HEK293 (cell line): ENCODE measurements around the gene RNF2.
A peak's percentile ranks its signal among the peaks of the same experiment; 100 is the strongest.

Source experiments
- BCL11A ChIP-seq: fragments of 450-650 bp; formaldehyde crosslinking; IDR thresholded peaks from 2 replicates; pipeline ENCODE4 v1.5.1; 2016; ENCODE audit warnings: low read depth, missing biosample characterization, missing genetic modification characterization
- GFI1B ChIP-seq: fragments of 450-650 bp; formaldehyde crosslinking; IDR thresholded peaks from 2 replicates; pipeline ENCODE4 v1.5.1; 2016; ENCODE audit warnings: missing biosample characterization, missing genetic modification characterization
- INSM2 ChIP-seq: fragments of 450-650 bp; formaldehyde crosslinking; IDR thresholded peaks from 2 replicates; pipeline ENCODE4 v1.5.1; 2016; ENCODE audit warnings: missing biosample characterization, missing genetic modification characterization
- MEIS1 ChIP-seq: sonication (generic); formaldehyde crosslinking; IDR thresholded peaks from 2 replicates; pipeline ENCODE4 v1.8.1; 2022; ENCODE audit warnings: missing genetic modification reagents, mild to moderate bottlenecking, borderline replicate concordance
- MYNN ChIP-seq: fragments of 450-650 bp; formaldehyde crosslinking; IDR thresholded peaks from 2 replicates; pipeline ENCODE4 v1.5.1; 2016; ENCODE audit warnings: missing biosample characterization, missing genetic modification characterization, borderline replicate concordance
- SCRT2 ChIP-seq: fragments of 450-650 bp; formaldehyde crosslinking; IDR thresholded peaks from 2 replicates; pipeline ENCODE4 v1.5.1; 2016; ENCODE audit warnings: missing biosample characterization, missing genetic modification characterization
- TRIM28 ChIP-seq: IDR thresholded peaks from 2 replicates; pipeline ENCODE4 v1.6.1; 2011; ENCODE audit warnings: low read length, control low read depth, borderline replicate concordance
- ZBTB21 ChIP-seq: fragments of 450-650 bp; formaldehyde crosslinking; IDR thresholded peaks from 2 replicates; pipeline ENCODE4 v1.5.1; 2017; ENCODE audit warnings: missing biosample characterization, missing genetic modification characterization
- ZBTB44 ChIP-seq: fragments of 450-650 bp; IDR thresholded peaks from 2 replicates; pipeline ENCODE4 v1.5.1; 2018; ENCODE audit warnings: missing biosample characterization, mild to moderate bottlenecking, missing genetic modification characterization
- ZBTB8A ChIP-seq: fragments of 450-650 bp; formaldehyde crosslinking; IDR thresholded peaks from 2 replicates; pipeline ENCODE4 v1.5.1; 2016; ENCODE audit warnings: missing biosample characterization, missing genetic modification characterization
- ZEB2 ChIP-seq: fragments of 450-650 bp; formaldehyde crosslinking; IDR thresholded peaks from 2 replicates; pipeline ENCODE4 v1.5.1; 2016; ENCODE audit warnings: missing biosample characterization, missing genetic modification characterization
- ZFP41 ChIP-seq: fragments of 450-650 bp; formaldehyde crosslinking; IDR thresholded peaks from 2 replicates; pipeline ENCODE4 v1.5.1; 2016; ENCODE audit warnings: missing biosample characterization, missing genetic modification characterization, borderline replicate concordance
- ZNF121 ChIP-seq: fragments of 450-650 bp; formaldehyde crosslinking; IDR thresholded peaks from 2 replicates; pipeline ENCODE4 v1.5.1; 2016; ENCODE audit warnings: missing biosample characterization, missing genetic modification characterization
- ZNF133 ChIP-seq: fragments of 450-650 bp; formaldehyde crosslinking; IDR thresholded peaks from 2 replicates; pipeline ENCODE4 v1.5.1; 2016; ENCODE audit warnings: missing biosample characterization, missing genetic modification characterization
- ZNF138 ChIP-seq: fragments of 450-650 bp; formaldehyde crosslinking; IDR thresholded peaks from 2 replicates; pipeline ENCODE4 v1.5.1; 2016; ENCODE audit warnings: missing biosample characterization, missing genetic modification characterization, borderline replicate concordance
- ZNF155 ChIP-seq: fragments of 450-650 bp; formaldehyde crosslinking; IDR thresholded peaks from 2 replicates; pipeline ENCODE4 v1.5.1; 2016; ENCODE audit warnings: missing biosample characterization, missing genetic modification characterization
- ZNF175 ChIP-seq: fragments of 450-650 bp; formaldehyde crosslinking; IDR thresholded peaks from 2 replicates; pipeline ENCODE4 v1.5.1; 2016; ENCODE audit warnings: missing biosample characterization, missing genetic modification characterization
- ZNF214 ChIP-seq: fragments of 450-650 bp; formaldehyde crosslinking; IDR thresholded peaks from 2 replicates; pipeline ENCODE4 v1.5.1; 2017; ENCODE audit warnings: missing biosample characterization, mild to moderate bottlenecking, missing genetic modification characterization, borderline replicate concordance
- ZNF239 ChIP-seq: fragments of 450-650 bp; formaldehyde crosslinking; IDR thresholded peaks from 2 replicates; pipeline ENCODE4 v1.5.1; 2016; ENCODE audit warnings: missing biosample characterization, missing genetic modification characterization
- ZNF335 ChIP-seq: fragments of 450-650 bp; formaldehyde crosslinking; conservative IDR thresholded peaks from 2 replicates; pipeline ENCODE4 v1.5.1; 2016; ENCODE audit warnings: missing biosample characterization, missing genetic modification characterization
- ZNF398 ChIP-seq: fragments of 450-650 bp; formaldehyde crosslinking; IDR thresholded peaks from 2 replicates; pipeline ENCODE4 v1.5.1; 2017; ENCODE audit warnings: missing biosample characterization, missing genetic modification characterization
- ZNF423 ChIP-seq: fragments of 450-650 bp; formaldehyde crosslinking; IDR thresholded peaks from 2 replicates; pipeline ENCODE4 v1.5.1; 2016; ENCODE audit warnings: missing biosample characterization, missing genetic modification characterization
- ZNF501 ChIP-seq: fragments of 450-650 bp; formaldehyde crosslinking; IDR thresholded peaks from 2 replicates; pipeline ENCODE4 v1.5.1; 2016; ENCODE audit warnings: missing biosample characterization, missing genetic modification characterization
- ZNF560 ChIP-seq: fragments of 450-650 bp; formaldehyde crosslinking; IDR thresholded peaks from 2 replicates; pipeline ENCODE4 v1.5.1; 2017; ENCODE audit warnings: missing biosample characterization, missing genetic modification characterization, borderline replicate concordance
- ZNF596 ChIP-seq: fragments of 450-650 bp; IDR thresholded peaks from 2 replicates; pipeline ENCODE4 v1.5.0; 2018; ENCODE audit warnings: missing biosample characterization, mild to moderate bottlenecking, missing genetic modification characterization, moderate library complexity
- ZNF600 ChIP-seq: fragments of 450-650 bp; formaldehyde crosslinking; IDR thresholded peaks from 2 replicates; pipeline ENCODE4 v1.5.1; 2016; ENCODE audit warnings: missing biosample characterization, missing genetic modification characterization
- ZNF623 ChIP-seq: fragments of 450-650 bp; formaldehyde crosslinking; IDR thresholded peaks from 2 replicates; pipeline ENCODE4 v1.5.1; 2016; ENCODE audit warnings: missing biosample characterization, missing genetic modification characterization
- ZNF777 ChIP-seq: fragments of 450-650 bp; formaldehyde crosslinking; IDR thresholded peaks from 2 replicates; pipeline ENCODE4 v1.5.1; 2017; ENCODE audit warnings: missing biosample characterization, missing genetic modification characterization, borderline replicate concordance
- TF ChIP-seq, protein P1 (sequence below): fragments of 450-650 bp; formaldehyde crosslinking; IDR thresholded peaks from 2 replicates; pipeline ENCODE4 v1.5.1; 2017; ENCODE audit warnings: missing biosample characterization, missing genetic modification characterization
- TF ChIP-seq, protein P2 (sequence below): fragments of 450-650 bp; formaldehyde crosslinking; IDR thresholded peaks from 2 replicates; pipeline ENCODE4 v1.5.1; 2016; ENCODE audit warnings: missing biosample characterization, missing genetic modification characterization
- TF ChIP-seq, protein P3 (sequence below): fragments of 450-650 bp; formaldehyde crosslinking; IDR thresholded peaks from 2 replicates; pipeline ENCODE4 v1.5.1; 2016; ENCODE audit warnings: missing biosample characterization, missing genetic modification characterization

RNF2 gene

DNA sequence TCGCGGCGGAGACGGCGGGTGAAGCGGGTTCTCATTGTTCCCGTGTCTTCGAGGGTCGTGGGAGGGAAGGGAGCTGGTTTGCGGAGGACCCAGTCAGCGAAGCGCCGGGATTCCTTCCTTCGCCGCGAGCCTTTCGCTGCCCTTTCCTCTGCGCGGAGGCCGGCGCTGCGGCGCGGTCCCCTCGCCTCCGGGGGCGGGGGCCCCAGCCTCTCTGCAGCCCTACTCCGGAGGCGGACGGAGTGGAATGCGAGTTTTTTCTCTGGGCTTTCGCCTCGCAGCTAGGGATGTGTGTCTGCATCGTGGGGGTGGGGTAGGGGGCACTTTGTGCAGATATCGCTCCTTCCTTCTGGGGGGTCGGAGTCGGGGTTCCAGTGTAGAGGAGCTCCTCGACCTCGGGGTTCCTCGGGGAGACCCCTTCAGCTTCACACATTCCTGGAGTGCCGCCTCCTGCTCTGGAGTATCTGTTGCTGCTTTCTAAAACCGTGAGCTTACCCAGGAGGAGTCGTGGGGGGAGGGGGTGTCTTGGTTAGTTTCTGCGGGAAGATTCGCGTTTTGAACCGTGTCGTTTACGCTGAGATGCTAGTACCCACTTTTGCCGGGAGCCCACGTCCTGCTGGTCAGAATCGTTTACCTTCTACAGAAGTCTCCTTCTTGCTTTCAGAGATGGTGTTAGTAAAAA, 595 bp downstream of the RNF2 start (continued):
- TF ChIP-seq, protein P1, sequence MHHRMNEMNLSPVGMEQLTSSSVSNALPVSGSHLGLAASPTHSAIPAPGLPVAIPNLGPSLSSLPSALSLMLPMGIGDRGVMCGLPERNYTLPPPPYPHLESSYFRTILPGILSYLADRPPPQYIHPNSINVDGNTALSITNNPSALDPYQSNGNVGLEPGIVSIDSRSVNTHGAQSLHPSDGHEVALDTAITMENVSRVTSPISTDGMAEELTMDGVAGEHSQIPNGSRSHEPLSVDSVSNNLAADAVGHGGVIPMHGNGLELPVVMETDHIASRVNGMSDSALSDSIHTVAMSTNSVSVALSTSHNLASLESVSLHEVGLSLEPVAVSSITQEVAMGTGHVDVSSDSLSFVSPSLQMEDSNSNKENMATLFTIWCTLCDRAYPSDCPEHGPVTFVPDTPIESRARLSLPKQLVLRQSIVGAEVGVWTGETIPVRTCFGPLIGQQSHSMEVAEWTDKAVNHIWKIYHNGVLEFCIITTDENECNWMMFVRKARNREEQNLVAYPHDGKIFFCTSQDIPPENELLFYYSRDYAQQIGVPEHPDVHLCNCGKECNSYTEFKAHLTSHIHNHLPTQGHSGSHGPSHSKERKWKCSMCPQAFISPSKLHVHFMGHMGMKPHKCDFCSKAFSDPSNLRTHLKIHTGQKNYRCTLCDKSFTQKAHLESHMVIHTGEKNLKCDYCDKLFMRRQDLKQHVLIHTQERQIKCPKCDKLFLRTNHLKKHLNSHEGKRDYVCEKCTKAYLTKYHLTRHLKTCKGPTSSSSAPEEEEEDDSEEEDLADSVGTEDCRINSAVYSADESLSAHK = no peak
- TF ChIP-seq ZFP41 (tag by site-specific recombination) (no peak), ZNF600 (peak; percentile 77), ZNF596 (tag by site-specific recombination) (no peak), INSM2 (tag by site-specific recombination) (no peak), MYNN (tag by site-specific recombination) (no peak), GFI1B (no peak), ZNF121 (tag by site-specific recombination) (no peak), ZNF138 (tag by site-specific recombination) (no peak), ZNF398 (tag by site-specific recombination) (peak; percentile 18; the same call in 1 of the 2 replicates), ZNF239 (no peak), ZBTB8A (tag by site-specific recombination) (no peak), ZNF423 (tag by site-specific recombination) (no peak), ZNF335 (tag by site-specific recombination) (peak; percentile 61), ZNF155 (tag by site-specific recombination) (no peak), ZNF777 (tag by site-specific recombination) (no peak), TRIM28 (no peak), ZNF623 (tag by site-specific recombination) (no peak), MEIS1 (no peak), ZNF560 (tag by site-specific recombination) (no peak), ZNF175 (tag by site-specific recombination) (no peak), BCL11A (tag by site-specific recombination) (no peak), ZNF214 (tag by site-specific recombination) (no peak), ZBTB21 (tag by site-specific recombination) (no peak), ZEB2 (tag by site-specific recombination) (0 out of 2 replicates have a peak, but pooled peaks have one; percentile 27), SCRT2 (tag by site-specific recombination) (peak; percentile 85), ZBTB44 (tag by site-specific recombination) (no peak), ZNF501 (tag by site-specific recombination) (peak; percentile 69; the same call in 1 of the 2 replicates), ZNF133 (tag by site-specific recombination) (no peak)
- TF ChIP-seq, protein P2, sequence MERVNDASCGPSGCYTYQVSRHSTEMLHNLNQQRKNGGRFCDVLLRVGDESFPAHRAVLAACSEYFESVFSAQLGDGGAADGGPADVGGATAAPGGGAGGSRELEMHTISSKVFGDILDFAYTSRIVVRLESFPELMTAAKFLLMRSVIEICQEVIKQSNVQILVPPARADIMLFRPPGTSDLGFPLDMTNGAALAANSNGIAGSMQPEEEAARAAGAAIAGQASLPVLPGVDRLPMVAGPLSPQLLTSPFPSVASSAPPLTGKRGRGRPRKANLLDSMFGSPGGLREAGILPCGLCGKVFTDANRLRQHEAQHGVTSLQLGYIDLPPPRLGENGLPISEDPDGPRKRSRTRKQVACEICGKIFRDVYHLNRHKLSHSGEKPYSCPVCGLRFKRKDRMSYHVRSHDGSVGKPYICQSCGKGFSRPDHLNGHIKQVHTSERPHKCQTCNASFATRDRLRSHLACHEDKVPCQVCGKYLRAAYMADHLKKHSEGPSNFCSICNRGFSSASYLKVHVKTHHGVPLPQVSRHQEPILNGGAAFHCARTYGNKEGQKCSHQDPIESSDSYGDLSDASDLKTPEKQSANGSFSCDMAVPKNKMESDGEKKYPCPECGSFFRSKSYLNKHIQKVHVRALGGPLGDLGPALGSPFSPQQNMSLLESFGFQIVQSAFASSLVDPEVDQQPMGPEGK (tag by site-specific recombination) = peak; percentile 85
- TF ChIP-seq, protein P3, sequence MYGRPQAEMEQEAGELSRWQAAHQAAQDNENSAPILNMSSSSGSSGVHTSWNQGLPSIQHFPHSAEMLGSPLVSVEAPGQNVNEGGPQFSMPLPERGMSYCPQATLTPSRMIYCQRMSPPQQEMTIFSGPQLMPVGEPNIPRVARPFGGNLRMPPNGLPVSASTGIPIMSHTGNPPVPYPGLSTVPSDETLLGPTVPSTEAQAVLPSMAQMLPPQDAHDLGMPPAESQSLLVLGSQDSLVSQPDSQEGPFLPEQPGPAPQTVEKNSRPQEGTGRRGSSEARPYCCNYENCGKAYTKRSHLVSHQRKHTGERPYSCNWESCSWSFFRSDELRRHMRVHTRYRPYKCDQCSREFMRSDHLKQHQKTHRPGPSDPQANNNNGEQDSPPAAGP (tag by site-specific recombination) = no peak; the same call in 1 of the 2 replicates
